A673 (cell line): ENCODE results near the gene MRPL24. TPM values are rescaled to one million over a fixed set of nuclear protein-coding genes. Genes with fewer than 3 reads are reported as not detected.

Source experiments
- BruUV-seq: library from RNA; stranded (reverse); fragments of 400-500 nt; replicated peaks from 2 replicates; lab custom pipeline; 2021; lab: Mats Ljungman, UMichigan
- CTCF ChIA-PET: fragments of 300-600 bp; sonication (Branson Sonifier 250); formaldehyde crosslinking; loops from one replicate; lab custom pipeline; 2022; ENCODE audit warnings: antibody characterized with exemption; lab: Charles Lee
- POLR2A ChIA-PET: fragments of 300-600 bp; sonication (Branson Sonifier 250); formaldehyde crosslinking; loops from one replicate; lab custom pipeline; 2022; ENCODE audit warnings: antibody characterized with exemption; ENCODE audit not compliant: low non-redundant PET; lab: Charles Lee
- DNase-seq: peaks from one replicate; pipeline ENCODE4 v3.0.0-alpha.2; 2015; ENCODE audit warnings: low spot score
- H3K27ac ChIP-seq: fragments of 200-600 bp; sonication (generic); 2 replicates; pipeline ENCODE4 v1.5.1; 2016; ENCODE audit warnings: mixed run types, low read depth, mild to moderate bottlenecking, mixed read lengths, antibody characterized with exemption, low read length; ENCODE audit not compliant: poor library complexity, severe bottlenecking
- H3K27me3 ChIP-seq: fragments of 200-600 bp; sonication (generic); replicated peaks from 2 replicates; pipeline ENCODE4 v1.6.1; 2017; ENCODE audit warnings: mixed run types, low read depth, mild to moderate bottlenecking, mixed read lengths, antibody characterized with exemption, low read length; ENCODE audit not compliant: insufficient read depth, poor library complexity
- H3K36me3 ChIP-seq: fragments of 200-600 bp; sonication (generic); 2 replicates; pipeline ENCODE4 v1.6.1; 2016; ENCODE audit warnings: mixed run types, mild to moderate bottlenecking, mixed read lengths, antibody characterized with exemption, low read length; ENCODE audit not compliant: insufficient read depth, poor library complexity, severe bottlenecking
- H3K4me1 ChIP-seq: fragments of 200-600 bp; sonication (generic); 2 replicates; pipeline ENCODE4 v1.6.1; 2017; ENCODE audit warnings: mixed run types, mild to moderate bottlenecking, mixed read lengths, antibody characterized with exemption, low read length; ENCODE audit not compliant: insufficient read depth, poor library complexity, severe bottlenecking
- H3K4me3 ChIP-seq: fragments of 200-600 bp; sonication (generic); 2 replicates; pipeline ENCODE4 v1.5.1; 2016; ENCODE audit warnings: low read depth, mixed run types, mild to moderate bottlenecking, mixed read lengths, low read length; ENCODE audit not compliant: poor library complexity, severe bottlenecking
- H3K9me3 ChIP-seq: fragments of 200-600 bp; sonication (generic); 2 replicates; pipeline ENCODE4 v1.6.1; 2016; ENCODE audit warnings: mixed run types, low read depth, mild to moderate bottlenecking, mixed read lengths, antibody characterized with exemption, low read length; ENCODE audit not compliant: poor library complexity, severe bottlenecking
- EZH2 ChIP-seq: fragments of 200-600 bp; sonication (generic); IDR thresholded peaks from 2 replicates; pipeline ENCODE4 v1.6.1; 2017; ENCODE audit warnings: borderline replicate concordance, low read depth, mild to moderate bottlenecking, mixed read lengths, antibody characterized with exemption, low read length; ENCODE audit not compliant: poor library complexity, severe bottlenecking
- intact Hi-C: fragments of 100-400 bp; cut with micrococcal nuclease; formaldehyde crosslinking; loops from one replicate; pipeline ENCODE4 v1.10.0; 2022; ENCODE audit not compliant: unreplicated experiment
- total RNA-seq: library from RNA; stranded (reverse); gene quantifications from 2 replicates; pipeline ENCODE4 v1.2.3, GENCODE V29; 2021
- TF ChIP-seq, protein P1 (sequence below): fragments of 300-800, 200-600 bp; sonication (generic); conservative IDR thresholded peaks from 2 replicates; pipeline ENCODE4 v1.5.1; 2017; ENCODE audit warnings: low read depth, mild to moderate bottlenecking, antibody characterized with exemption, low read length, moderate library complexity, mixed read lengths

The MRPL24 gene
- total RNA-seq, 1 experiment from 2014 or later: 85.7 TPM

DNA sequence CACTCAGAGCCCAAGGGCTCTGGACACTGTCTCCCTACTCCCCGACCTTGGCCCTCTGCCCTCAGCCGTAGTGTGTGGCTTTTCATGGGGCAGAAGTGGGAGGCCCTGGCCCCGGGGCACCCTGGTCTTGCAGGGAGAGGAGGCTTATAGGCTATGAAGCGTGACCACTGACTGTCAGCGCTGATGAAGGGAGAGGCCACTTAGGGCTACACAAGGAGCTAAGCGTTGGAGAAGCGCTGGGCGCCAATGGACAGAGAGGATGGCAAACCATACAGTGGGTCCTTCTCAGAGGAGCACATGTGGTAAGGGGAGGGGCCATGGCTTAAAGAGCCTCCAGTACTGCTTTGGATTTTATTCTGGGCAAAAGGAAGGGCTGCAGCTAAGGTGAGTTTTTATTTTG is 43.4 kb downstream of the MRPL24 start:
- H3K36me3 ChIP-seq: no peaks in the 10 kb centered on the region
- H3K4me1 ChIP-seq: peaks cover 13% of the 10 kb centered on the region
- ChIA-PET CTCF (no interaction called here), POLR2A (no interaction called here)
- no peak for DNase-seq
- intact Hi-C loops: no loop called here
- no peaks in the 10 kb centered on the region for H3K9me3 ChIP-seq
- no peak overlapping the region for H3K4me3 ChIP-seq
- no peak for TF ChIP-seq EZH2
- TF ChIP-seq, protein P1, sequence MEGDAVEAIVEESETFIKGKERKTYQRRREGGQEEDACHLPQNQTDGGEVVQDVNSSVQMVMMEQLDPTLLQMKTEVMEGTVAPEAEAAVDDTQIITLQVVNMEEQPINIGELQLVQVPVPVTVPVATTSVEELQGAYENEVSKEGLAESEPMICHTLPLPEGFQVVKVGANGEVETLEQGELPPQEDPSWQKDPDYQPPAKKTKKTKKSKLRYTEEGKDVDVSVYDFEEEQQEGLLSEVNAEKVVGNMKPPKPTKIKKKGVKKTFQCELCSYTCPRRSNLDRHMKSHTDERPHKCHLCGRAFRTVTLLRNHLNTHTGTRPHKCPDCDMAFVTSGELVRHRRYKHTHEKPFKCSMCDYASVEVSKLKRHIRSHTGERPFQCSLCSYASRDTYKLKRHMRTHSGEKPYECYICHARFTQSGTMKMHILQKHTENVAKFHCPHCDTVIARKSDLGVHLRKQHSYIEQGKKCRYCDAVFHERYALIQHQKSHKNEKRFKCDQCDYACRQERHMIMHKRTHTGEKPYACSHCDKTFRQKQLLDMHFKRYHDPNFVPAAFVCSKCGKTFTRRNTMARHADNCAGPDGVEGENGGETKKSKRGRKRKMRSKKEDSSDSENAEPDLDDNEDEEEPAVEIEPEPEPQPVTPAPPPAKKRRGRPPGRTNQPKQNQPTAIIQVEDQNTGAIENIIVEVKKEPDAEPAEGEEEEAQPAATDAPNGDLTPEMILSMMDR: no peak
- no peaks in the 10 kb centered on the region for H3K27me3 ChIP-seq
- H3K27ac ChIP-seq: no peak overlapping the region
- no TSS peak for BruUV-seq

DNA sequence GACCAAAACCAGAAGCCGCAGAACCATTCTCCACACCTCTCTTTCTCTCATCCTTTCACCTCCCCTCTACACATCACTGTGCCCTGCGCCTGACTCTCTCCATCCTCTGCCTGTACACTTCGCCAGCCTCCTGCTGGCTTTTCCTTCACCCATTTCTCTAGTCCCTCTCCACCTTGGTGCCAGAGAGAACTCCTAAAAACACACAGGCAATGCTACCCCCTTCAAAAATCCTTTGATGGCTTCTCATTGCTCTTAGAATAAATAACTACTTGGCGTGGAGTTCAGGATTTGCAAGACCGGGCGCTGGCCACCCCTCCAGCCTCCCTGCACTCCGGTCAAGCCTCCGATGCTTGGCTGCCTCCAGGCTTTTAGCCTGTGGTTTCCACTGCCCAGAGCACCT is 44.1 kb downstream of the MRPL24 start:
- no TSS peak for BruUV-seq
- H3K36me3 ChIP-seq: no peaks in the 10 kb centered on the region
- H3K9me3 ChIP-seq: no peaks in the 10 kb centered on the region
- H3K27ac ChIP-seq: no peak overlapping the region
- CTCF ChIA-PET: no interaction called here
- H3K4me3 ChIP-seq: no peak overlapping the region
- POLR2A ChIA-PET: no interaction called here
- peaks cover 17% of the 10 kb centered on the region for H3K4me1 ChIP-seq
- no peak for TF ChIP-seq EZH2
- TF ChIP-seq, protein P1: no peak
- no peak for DNase-seq
- H3K27me3 ChIP-seq: no peaks in the 10 kb centered on the region
- intact Hi-C loops: no loop called here

DNA sequence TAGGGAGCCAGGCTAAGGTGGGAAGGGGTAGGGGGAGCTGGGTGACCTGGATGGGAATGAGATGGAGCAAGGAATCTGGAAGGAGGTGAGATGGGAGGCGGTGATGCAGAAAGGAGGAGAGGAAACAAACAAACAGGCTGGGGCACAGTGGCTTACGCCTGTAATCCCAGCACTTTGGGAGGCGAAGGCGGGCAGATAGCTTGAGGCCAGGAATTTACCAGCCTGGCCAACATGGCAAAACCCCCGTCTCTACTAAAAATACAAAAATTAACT is 46.3 kb downstream of the MRPL24 start:
- POLR2A ChIA-PET: no interaction called here
- DNase-seq: no peak
- H3K27ac ChIP-seq: no peak overlapping the region
- no peaks in the 10 kb centered on the region for H3K27me3 ChIP-seq
- H3K9me3 ChIP-seq: no peaks in the 10 kb centered on the region
- intact Hi-C loops: no loop called here
- no TSS peak for BruUV-seq
- H3K4me3 ChIP-seq: no peak overlapping the region
- TF ChIP-seq, protein P1: no peak
- TF ChIP-seq EZH2: no peak
- H3K36me3 ChIP-seq: no peaks in the 10 kb centered on the region
- CTCF ChIA-PET: no interaction called here
- H3K4me1 ChIP-seq: peaks cover 21% of the 10 kb centered on the region
